ENCODE results near the gene ZBED2. TPM values are rescaled to one million over a fixed set of nuclear protein-coding genes. Genes with fewer than 3 reads are reported as not detected.

ZBED2 gene
- total RNA-seq, 1 experiment from 2014 or later: 54.7 TPM

DNA sequence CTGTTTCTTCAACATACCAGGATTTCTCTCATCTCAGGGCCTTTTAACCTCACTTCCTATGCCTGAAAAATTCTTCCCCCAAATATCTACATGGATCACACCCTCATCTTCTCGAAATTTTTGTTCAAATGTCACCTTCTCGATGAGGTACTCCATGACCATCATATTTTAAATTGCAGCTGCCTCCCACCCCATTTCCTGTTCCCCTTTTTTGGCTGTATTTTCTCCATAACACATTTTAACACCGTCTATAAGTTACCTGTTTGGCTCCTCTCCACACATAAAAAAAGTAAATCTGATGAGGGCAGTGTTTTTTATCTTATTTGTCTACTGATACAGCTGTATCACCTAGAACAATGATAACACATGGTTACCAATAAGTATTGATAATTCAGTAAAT lies 20.7 kb upstream of the ZBED2 start:
- TF ChIP-seq EZH2 (IDR thresholded peaks at IDR 0.05; ENCODE audit: low read depth): no peak
- TF ChIP-seq, protein P1, sequence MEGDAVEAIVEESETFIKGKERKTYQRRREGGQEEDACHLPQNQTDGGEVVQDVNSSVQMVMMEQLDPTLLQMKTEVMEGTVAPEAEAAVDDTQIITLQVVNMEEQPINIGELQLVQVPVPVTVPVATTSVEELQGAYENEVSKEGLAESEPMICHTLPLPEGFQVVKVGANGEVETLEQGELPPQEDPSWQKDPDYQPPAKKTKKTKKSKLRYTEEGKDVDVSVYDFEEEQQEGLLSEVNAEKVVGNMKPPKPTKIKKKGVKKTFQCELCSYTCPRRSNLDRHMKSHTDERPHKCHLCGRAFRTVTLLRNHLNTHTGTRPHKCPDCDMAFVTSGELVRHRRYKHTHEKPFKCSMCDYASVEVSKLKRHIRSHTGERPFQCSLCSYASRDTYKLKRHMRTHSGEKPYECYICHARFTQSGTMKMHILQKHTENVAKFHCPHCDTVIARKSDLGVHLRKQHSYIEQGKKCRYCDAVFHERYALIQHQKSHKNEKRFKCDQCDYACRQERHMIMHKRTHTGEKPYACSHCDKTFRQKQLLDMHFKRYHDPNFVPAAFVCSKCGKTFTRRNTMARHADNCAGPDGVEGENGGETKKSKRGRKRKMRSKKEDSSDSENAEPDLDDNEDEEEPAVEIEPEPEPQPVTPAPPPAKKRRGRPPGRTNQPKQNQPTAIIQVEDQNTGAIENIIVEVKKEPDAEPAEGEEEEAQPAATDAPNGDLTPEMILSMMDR (conservative IDR thresholded peaks at IDR 0.05): no peak
- CTCF ChIA-PET: interaction anchor here (0.7 to 1.1 kb wide), 2 partner anchors 21 to 37 kb away, joined by 4 read pairs; partner anchors contain the start of gene ZBED2
- Histone ChIP-seq H3K9me2 (ENCODE audit: insufficient read depth) (no peaks in the 10 kb centered on the region), H3K79me2 (ENCODE audit: low read depth) (no peaks in the 10 kb centered on the region), H3K4me3 (no peak overlapping the region), H3K36me3 (ENCODE audit: low read depth) (no peaks in the 10 kb centered on the region), H3K27ac (no peak overlapping the region), H4K20me1 (ENCODE audit: insufficient read depth) (no peaks in the 10 kb centered on the region), H3F3A (ENCODE audit: insufficient read depth, low read depth) (no peaks in the 10 kb centered on the region), H3K9me3 (ENCODE audit: insufficient read depth, low read depth) (no peaks in the 10 kb centered on the region), H3K4me2 (no peak overlapping the region), H2AFZ (no peak overlapping the region), H3K4me1 (replicated peaks; ENCODE audit: insufficient read depth) (no peaks in the 10 kb centered on the region), H3K27me3 (ENCODE audit: insufficient read depth, low read depth) (no peaks in the 10 kb centered on the region)
- no peak for DNase-seq
- BruUV-seq (replicated peaks): no TSS peak
- POLR2A ChIA-PET (ENCODE audit: unreplicated experiment): interaction anchor here (0.6 kb wide), 1 partner anchor 27 kb away, joined by 4 read pairs; no protein-coding TSS in a partner anchor
- intact Hi-C loops (cut with micrococcal nuclease; ENCODE audit: unreplicated experiment): loop anchor here (1.0 kb wide), 1 partner anchor 38 kb away; no protein-coding TSS in a partner anchor

GRCh38 chr3:111613294-111613693 lies 18.1 kb upstream of the ZBED2 start:
- no peak overlapping the region for H3K27ac ChIP-seq
- POLR2A ChIA-PET (ENCODE audit: unreplicated experiment): no interaction called here
- no peaks in the 10 kb centered on the region for H4K20me1 ChIP-seq (ENCODE audit: insufficient read depth)
- CTCF ChIA-PET: no interaction called here
- H3K4me2 ChIP-seq: no peak overlapping the region
- no peaks in the 10 kb centered on the region for H3F3A ChIP-seq (ENCODE audit: insufficient read depth, low read depth)
- H3K4me1 ChIP-seq (replicated peaks; ENCODE audit: insufficient read depth): no peaks in the 10 kb centered on the region
- no peaks in the 10 kb centered on the region for H3K36me3 ChIP-seq (ENCODE audit: low read depth)
- H3K79me2 ChIP-seq (ENCODE audit: low read depth): no peaks in the 10 kb centered on the region
- no TSS peak for BruUV-seq (replicated peaks)
- no peaks in the 10 kb centered on the region for H3K9me3 ChIP-seq (ENCODE audit: insufficient read depth, low read depth)
- H3K4me3 ChIP-seq: no peak overlapping the region
- no peak overlapping the region for H2AFZ ChIP-seq
- no peaks in the 10 kb centered on the region for H3K9me2 ChIP-seq (ENCODE audit: insufficient read depth)
- no peak for TF ChIP-seq EZH2 (IDR thresholded peaks at IDR 0.05; ENCODE audit: low read depth)
- TF ChIP-seq, protein P1 (conservative IDR thresholded peaks at IDR 0.05): no peak
- no peaks in the 10 kb centered on the region for H3K27me3 ChIP-seq (ENCODE audit: insufficient read depth, low read depth)
- intact Hi-C loops (cut with micrococcal nuclease; ENCODE audit: unreplicated experiment): no loop called here
- DNase-seq: no peak

GRCh38 chr3:111610612-111611054 lies 15.5 kb upstream of the ZBED2 start:
- no peaks in the 10 kb centered on the region for H4K20me1 ChIP-seq (ENCODE audit: insufficient read depth)
- no peaks in the 10 kb centered on the region for H3K9me3 ChIP-seq (ENCODE audit: insufficient read depth, low read depth)
- H3K4me3 ChIP-seq: no peak overlapping the region
- TF ChIP-seq EZH2 (IDR thresholded peaks at IDR 0.05; ENCODE audit: low read depth): no peak
- TF ChIP-seq, protein P1 (conservative IDR thresholded peaks at IDR 0.05): no peak
- H3K27ac ChIP-seq: no peak overlapping the region
- H3K79me2 ChIP-seq (ENCODE audit: low read depth): no peaks in the 10 kb centered on the region
- DNase-seq: no peak
- H2AFZ ChIP-seq: no peak overlapping the region
- H3K27me3 ChIP-seq (ENCODE audit: insufficient read depth, low read depth): no peaks in the 10 kb centered on the region
- CTCF ChIA-PET: no interaction called here
- no peak overlapping the region for H3K4me2 ChIP-seq
- BruUV-seq (replicated peaks): no TSS peak
- intact Hi-C loops (cut with micrococcal nuclease; ENCODE audit: unreplicated experiment): loop anchor here (1.0 kb wide), 1 partner anchor 23 kb away; no protein-coding TSS in a partner anchor
- no peaks in the 10 kb centered on the region for H3K9me2 ChIP-seq (ENCODE audit: insufficient read depth)
- no peaks in the 10 kb centered on the region for H3K36me3 ChIP-seq (ENCODE audit: low read depth)
- H3K4me1 ChIP-seq (replicated peaks; ENCODE audit: insufficient read depth): no peaks in the 10 kb centered on the region
- H3F3A ChIP-seq (ENCODE audit: insufficient read depth, low read depth): no peaks in the 10 kb centered on the region
- POLR2A ChIA-PET (ENCODE audit: unreplicated experiment): no interaction called here

Measured in PC-9 (cell line).